Liver (tissue), 3 donors: ENCODE data around the gene KAZN.

Experiments used
- ATF3 ChIP-seq: IDR thresholded peaks from 2 replicates; pipeline ENCODE4 v1.6.1; 2016; ENCODE audit warnings: antibody characterized with exemption
- CTCF ChIP-seq: fragments of 150-350 bp; IDR thresholded peaks from 2 replicates; pipeline ENCODE4 v1.5.1; 2017; ENCODE audit warnings: improper control_type of control experiment, low read depth, low read length; ENCODE audit not compliant: missing input control
- FOXA1 ChIP-seq: IDR thresholded peaks from 2 replicates; pipeline ENCODE4 v1.6.1; 2016; ENCODE audit warnings: antibody characterized with exemption
- GABPA ChIP-seq, 2 donors: IDR thresholded peaks in 1 of 2; conservative IDR thresholded peaks in 1 of 2; 2 replicates each; pipeline ENCODE4 v1.6.1; 2016; ENCODE audit warnings: antibody characterized with exemption in 2 of 2, mild to moderate bottlenecking in 1 of 2, moderate library complexity in 1 of 2
- HNF4A ChIP-seq, 2 donors: conservative IDR thresholded peaks; 2 replicates each; pipeline ENCODE4 v1.6.1; 2016; ENCODE audit warnings: antibody characterized with exemption in 2 of 2, mild to moderate bottlenecking in 2 of 2
- HNF4G ChIP-seq: IDR thresholded peaks from 2 replicates; pipeline ENCODE4 v1.6.1; 2016; ENCODE audit warnings: antibody characterized with exemption
- JUND ChIP-seq, 2 donors: IDR thresholded peaks; 2 replicates each; pipeline ENCODE4 v1.6.1; 2016; ENCODE audit warnings: antibody characterized with exemption in 2 of 2
- RAD21 ChIP-seq, 2 donors: IDR thresholded peaks; 2 replicates each; pipeline ENCODE4 v1.6.1; 2016; ENCODE audit warnings: antibody characterized with exemption in 2 of 2, mild to moderate bottlenecking in 2 of 2
- REST ChIP-seq: IDR thresholded peaks from 2 replicates; pipeline ENCODE4 v1.6.1; 2016; ENCODE audit warnings: antibody characterized with exemption, mild to moderate bottlenecking
- TAF1 ChIP-seq: conservative IDR thresholded peaks from 2 replicates; pipeline ENCODE4 v1.6.1; 2016; ENCODE audit warnings: antibody characterized with exemption, mild to moderate bottlenecking
- YY1 ChIP-seq: IDR thresholded peaks from 2 replicates; pipeline ENCODE4 v1.6.1; 2016; ENCODE audit warnings: antibody characterized with exemption, mild to moderate bottlenecking
- TF ChIP-seq, protein P1 (sequence below): IDR thresholded peaks from 2 replicates; pipeline ENCODE4 v1.6.1; 2016; ENCODE audit warnings: antibody characterized with exemption
- donor health status: healthy.
- donor health status: healthy.

- no peak for TF ChIP-seq CTCF
- TF ChIP-seq REST = no peak
- TF ChIP-seq TAF1 = no peak
- TF ChIP-seq GABPA (IDR thresholded peaks at IDR 0.05 in 1 of 2, conservative IDR thresholded peaks at IDR 0.05 in 1 of 2) = no peak
- no peak for TF ChIP-seq JUND (IDR thresholded peaks at IDR 0.05)
- TF ChIP-seq HNF4A (conservative IDR thresholded peaks at IDR 0.05) = no peak
- TF ChIP-seq RAD21 (IDR thresholded peaks at IDR 0.05) = no peak
- TF ChIP-seq YY1 = no peak
- TF ChIP-seq ATF3 = no peak
- TF ChIP-seq, protein P1, sequence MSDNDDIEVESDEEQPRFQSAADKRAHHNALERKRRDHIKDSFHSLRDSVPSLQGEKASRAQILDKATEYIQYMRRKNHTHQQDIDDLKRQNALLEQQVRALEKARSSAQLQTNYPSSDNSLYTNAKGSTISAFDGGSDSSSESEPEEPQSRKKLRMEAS = no peak
- TF ChIP-seq HNF4G = no peak
- no peak for TF ChIP-seq FOXA1
Observed at GRCh38 chr1:14686701-14687100, 88.2 kb downstream of the KAZN start.
